Measurements from ENCODE around the gene ZNF516. TPM values are rescaled to one million over a fixed set of nuclear protein-coding genes. Genes with fewer than 3 reads are reported as not detected.
A peak's percentile ranks its signal among the peaks of the same experiment; 100 is the strongest.

Gene ZNF516
- total and polyA plus RNA-seq, 2 of the 13 experiments (the other 11 are each of a cell fraction or from before 2014, with no cell fraction given) = 16.6 to 18.7 TPM

GRCh38 chr18:76529433-76529811 lies 34.4 kb upstream of the ZNF516 start (continued):
- TF ChIP-seq ZNF710 (CRISPR knock-in tag; IDR thresholded peaks at IDR 0.05; ENCODE audit: borderline replicate concordance) (no peak), PCBP2 (optimal IDR thresholded peaks at IDR 0.05; ENCODE audit: low read depth, low read length, poor library complexity, severe bottlenecking) (no peak), KIAA2018 (CRISPR knock-in tag; IDR thresholded peaks at IDR 0.05; ENCODE audit: borderline replicate concordance) (no peak), AFF4 (CRISPR knock-in tag; IDR thresholded peaks at IDR 0.05) (no peak), DMTF1 (CRISPR knock-in tag; IDR thresholded peaks at IDR 0.05) (no peak), HBP1 (CRISPR knock-in tag; IDR thresholded peaks at IDR 0.05; ENCODE audit: low read depth) (no peak), RARA (CRISPR knock-in tag; IDR thresholded peaks at IDR 0.05) (0 out of 2 replicates have a peak, but pooled peaks have one; percentile 34), SOX6 (IDR thresholded peaks at IDR 0.05) (no peak), SOX6 (CRISPR knock-in tag; IDR thresholded peaks at IDR 0.05) (peak; percentile 5; the same call in 1 of the 2 replicates)
